Measurements from ENCODE around the gene SLC7A8. TPM values are rescaled to one million over a fixed set of nuclear protein-coding genes. Genes with fewer than 3 reads are reported as not detected.
"Not testable (repeated sequence)": the region's sequence is repeated elsewhere in the genome, so short reads cannot be mapped to it uniquely, and the experiment has no call there.

SLC7A8 gene
- total RNA-seq, 2 experiments from 2014 or later: 4.0 to 11.4 TPM

DNA sequence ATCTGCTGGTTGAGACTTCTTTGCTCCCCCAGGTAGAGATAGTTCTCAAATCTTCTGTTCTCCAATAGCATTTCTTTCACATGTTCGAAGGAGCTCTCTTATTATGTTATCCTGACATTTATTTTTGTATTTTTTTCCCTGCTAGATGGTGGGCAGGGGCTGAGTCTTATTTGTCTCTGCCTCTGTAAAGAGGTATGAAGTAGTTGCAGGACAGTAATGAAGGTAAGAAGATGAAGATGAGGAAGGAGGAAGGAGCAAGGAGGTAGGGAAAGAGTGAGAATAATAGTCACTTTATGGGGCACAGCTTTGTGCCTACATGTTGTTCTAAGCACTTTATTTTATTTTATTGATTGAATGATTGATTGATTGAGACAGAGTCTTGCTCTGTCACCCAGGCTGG is 73.7 kb downstream of the SLC7A8 start:
- H3K79me2 ChIP-seq (ENCODE audit: insufficient read depth, low read depth, low read length): no peaks in the 10 kb centered on the region
- no peaks in the 10 kb centered on the region for H3K36me3 ChIP-seq (ENCODE audit: insufficient read depth, low read length)
- H3K4me3 ChIP-seq (ENCODE audit: low read depth, low read length, poor library complexity, severe bottlenecking): no peak overlapping the region
- H3K4me2 ChIP-seq (ENCODE audit: low read length): no peak overlapping the region
- no peak overlapping the region for H3K27ac ChIP-seq (ENCODE audit: low read depth, low read length, poor library complexity, severe bottlenecking)
- no peak for TF ChIP-seq EZH2phosphoT487 (IDR thresholded peaks at IDR 0.05; ENCODE audit: borderline replicate concordance, low read depth, low read length)
- TF ChIP-seq, protein P1, sequence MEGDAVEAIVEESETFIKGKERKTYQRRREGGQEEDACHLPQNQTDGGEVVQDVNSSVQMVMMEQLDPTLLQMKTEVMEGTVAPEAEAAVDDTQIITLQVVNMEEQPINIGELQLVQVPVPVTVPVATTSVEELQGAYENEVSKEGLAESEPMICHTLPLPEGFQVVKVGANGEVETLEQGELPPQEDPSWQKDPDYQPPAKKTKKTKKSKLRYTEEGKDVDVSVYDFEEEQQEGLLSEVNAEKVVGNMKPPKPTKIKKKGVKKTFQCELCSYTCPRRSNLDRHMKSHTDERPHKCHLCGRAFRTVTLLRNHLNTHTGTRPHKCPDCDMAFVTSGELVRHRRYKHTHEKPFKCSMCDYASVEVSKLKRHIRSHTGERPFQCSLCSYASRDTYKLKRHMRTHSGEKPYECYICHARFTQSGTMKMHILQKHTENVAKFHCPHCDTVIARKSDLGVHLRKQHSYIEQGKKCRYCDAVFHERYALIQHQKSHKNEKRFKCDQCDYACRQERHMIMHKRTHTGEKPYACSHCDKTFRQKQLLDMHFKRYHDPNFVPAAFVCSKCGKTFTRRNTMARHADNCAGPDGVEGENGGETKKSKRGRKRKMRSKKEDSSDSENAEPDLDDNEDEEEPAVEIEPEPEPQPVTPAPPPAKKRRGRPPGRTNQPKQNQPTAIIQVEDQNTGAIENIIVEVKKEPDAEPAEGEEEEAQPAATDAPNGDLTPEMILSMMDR (conservative IDR thresholded peaks at IDR 0.05; ENCODE audit: low read length): no peak
- no peaks in the 10 kb centered on the region for H3K9me3 ChIP-seq (ENCODE audit: low read length)
- H3K9me2 ChIP-seq (ENCODE audit: insufficient read depth, low read length): no peaks in the 10 kb centered on the region
- no peaks in the 10 kb centered on the region for H3K4me1 ChIP-seq (ENCODE audit: insufficient read depth, low read length, poor library complexity, severe bottlenecking)
- H2AFZ ChIP-seq (ENCODE audit: low read length): no peak overlapping the region
- ChIA-PET CTCF (ENCODE audit: unreplicated experiment) (interaction anchor here (0.8 to 1.7 kb wide), 3 partner anchors 10 to 41 kb away, joined by 3 to 4 read pairs (median 4); no protein-coding TSS in a partner anchor), POLR2A (no interaction called here)
- intact Hi-C loops (cut with micrococcal nuclease; ENCODE audit: unreplicated experiment): no loop called here
- no peak for DNase-seq (ENCODE audit: low spot score)
- BruUV-seq (replicated peaks): no TSS peak
- no peaks in the 10 kb centered on the region for H4K20me1 ChIP-seq (ENCODE audit: insufficient read depth, low read length)

DNA sequence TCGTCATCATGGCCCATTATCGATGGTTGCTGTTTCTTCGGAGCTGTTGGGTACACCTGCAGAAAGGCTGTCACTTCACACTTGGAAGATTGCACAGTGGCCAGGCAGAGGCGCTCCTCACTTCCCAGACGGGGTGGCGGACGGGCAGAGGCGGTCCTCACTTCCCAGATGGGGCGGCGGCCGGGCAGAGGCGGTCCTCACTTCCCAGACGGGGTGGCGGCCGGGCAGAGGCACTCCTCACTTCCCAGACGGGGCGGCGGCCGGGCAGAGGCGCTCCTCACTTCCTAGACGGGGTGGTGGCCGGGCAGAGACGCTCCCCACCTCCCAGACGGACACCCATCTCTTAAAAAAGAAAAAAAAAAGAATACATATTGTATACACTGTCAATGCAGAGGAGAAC is 75.3 kb downstream of the SLC7A8 start:
- H3K9me3 ChIP-seq (ENCODE audit: low read length); H3K36me3 ChIP-seq (ENCODE audit: insufficient read depth, low read length); H2AFZ ChIP-seq (ENCODE audit: low read length); H3K79me2 ChIP-seq (ENCODE audit: insufficient read depth, low read depth, low read length); H3K27ac ChIP-seq (ENCODE audit: low read depth, low read length, poor library complexity, severe bottlenecking); DNase-seq (ENCODE audit: low spot score); POLR2A ChIA-PET; H4K20me1 ChIP-seq (ENCODE audit: insufficient read depth, low read length); H3K4me1 ChIP-seq (ENCODE audit: insufficient read depth, low read length, poor library complexity, severe bottlenecking); intact Hi-C loops (cut with micrococcal nuclease; ENCODE audit: unreplicated experiment); CTCF ChIA-PET (ENCODE audit: unreplicated experiment); H3K9me2 ChIP-seq (ENCODE audit: insufficient read depth, low read length); H3K4me3 ChIP-seq (ENCODE audit: low read depth, low read length, poor library complexity, severe bottlenecking); BruUV-seq (replicated peaks); H3K4me2 ChIP-seq (ENCODE audit: low read length): not testable (repeated sequence)

DNA sequence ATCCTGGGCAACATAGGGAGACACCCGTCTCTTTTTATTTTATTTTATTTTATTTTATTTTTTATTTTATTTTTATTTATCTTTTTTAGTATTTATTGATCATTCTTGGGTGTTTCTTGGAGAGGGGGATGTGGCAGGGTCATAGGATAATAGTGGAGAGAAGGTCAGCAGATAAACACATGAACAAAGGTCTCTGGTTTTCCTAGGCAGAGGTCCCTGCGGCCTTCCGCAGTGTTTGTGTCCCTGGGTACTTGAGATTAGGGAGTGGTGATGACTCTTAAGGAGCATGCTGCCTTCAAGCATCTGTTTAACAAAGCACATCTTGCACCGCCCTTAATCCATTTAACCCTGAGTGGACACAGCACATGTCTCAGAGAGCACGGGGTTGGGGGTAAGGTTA is 75.8 kb downstream of the SLC7A8 start:
- CTCF ChIA-PET (ENCODE audit: unreplicated experiment); H3K9me3 ChIP-seq (ENCODE audit: low read length); H2AFZ ChIP-seq (ENCODE audit: low read length); BruUV-seq (replicated peaks); H3K27ac ChIP-seq (ENCODE audit: low read depth, low read length, poor library complexity, severe bottlenecking); intact Hi-C loops (cut with micrococcal nuclease; ENCODE audit: unreplicated experiment); POLR2A ChIA-PET; H3K36me3 ChIP-seq (ENCODE audit: insufficient read depth, low read length); H3K79me2 ChIP-seq (ENCODE audit: insufficient read depth, low read depth, low read length); H3K4me2 ChIP-seq (ENCODE audit: low read length); H3K4me3 ChIP-seq (ENCODE audit: low read depth, low read length, poor library complexity, severe bottlenecking); H3K4me1 ChIP-seq (ENCODE audit: insufficient read depth, low read length, poor library complexity, severe bottlenecking); H4K20me1 ChIP-seq (ENCODE audit: insufficient read depth, low read length); DNase-seq (ENCODE audit: low spot score); H3K9me2 ChIP-seq (ENCODE audit: insufficient read depth, low read length): not testable (repeated sequence)

DNA sequence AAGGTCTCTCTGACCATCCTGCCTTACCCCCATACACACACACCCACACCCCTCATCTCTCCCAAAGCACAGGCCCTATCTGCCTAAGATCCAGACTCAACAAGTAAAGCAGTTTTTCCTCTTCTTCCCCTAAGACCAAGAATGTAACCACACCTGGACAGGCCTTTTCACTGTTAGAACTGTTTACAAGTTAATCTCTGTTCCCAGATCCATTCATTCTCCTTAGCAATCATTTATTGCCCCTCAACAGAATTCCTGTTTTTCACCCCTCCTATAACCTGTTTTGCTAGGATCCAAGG is 76.8 kb downstream of the SLC7A8 start:
- DNase-seq (ENCODE audit: low spot score): no peak
- Histone ChIP-seq H3K4me2 (ENCODE audit: low read length) (no peak overlapping the region), H3K27ac (ENCODE audit: low read depth, low read length, poor library complexity, severe bottlenecking) (no peak overlapping the region), H3K4me3 (ENCODE audit: low read depth, low read length, poor library complexity, severe bottlenecking) (no peak overlapping the region), H2AFZ (ENCODE audit: low read length) (no peak overlapping the region), H3K79me2 (ENCODE audit: insufficient read depth, low read depth, low read length) (no peaks in the 10 kb centered on the region), H3K9me2 (ENCODE audit: insufficient read depth, low read length) (no peaks in the 10 kb centered on the region), H3K36me3 (ENCODE audit: insufficient read depth, low read length) (no peaks in the 10 kb centered on the region), H4K20me1 (ENCODE audit: insufficient read depth, low read length) (no peaks in the 10 kb centered on the region), H3K9me3 (ENCODE audit: low read length) (no peaks in the 10 kb centered on the region), H3K4me1 (ENCODE audit: insufficient read depth, low read length, poor library complexity, severe bottlenecking) (no peaks in the 10 kb centered on the region)
- ChIA-PET CTCF (ENCODE audit: unreplicated experiment) (no interaction called here), POLR2A (interaction anchor here (1.2 kb wide), 1 partner anchor 11 kb away, joined by 8 read pairs; the partner anchor contains the start of genes ACIN1 and C14orf119)
- intact Hi-C loops (cut with micrococcal nuclease; ENCODE audit: unreplicated experiment): no loop called here
- TF ChIP-seq, protein P1 (conservative IDR thresholded peaks at IDR 0.05; ENCODE audit: low read length): no peak
- no peak for TF ChIP-seq EZH2phosphoT487 (IDR thresholded peaks at IDR 0.05; ENCODE audit: borderline replicate concordance, low read depth, low read length)
- BruUV-seq (replicated peaks): no TSS peak
